H1 (cell line): Measurements from ENCODE around the gene SLC5A9. TPM values are rescaled to one million over a fixed set of nuclear protein-coding genes. Genes with fewer than 3 reads are reported as not detected.

Experiments
- HDAC2 ChIP-seq, 2 experiments: fragments of 300-600 bp in 1 of 2; sonication (generic) in 1 of 2; IDR thresholded peaks; 2 replicates each; pipeline ENCODE4 v1.6.1; 2011 to 2012; ENCODE audit warnings: low read depth in 2 of 2, low read length in 2 of 2, mild to moderate bottlenecking in 2 of 2, moderate library complexity in 2 of 2, borderline replicate concordance in 1 of 2, inconsistent platforms in 1 of 2
- MAFK ChIP-seq: IDR thresholded peaks from 2 replicates; pipeline ENCODE4 v1.6.1; 2012; ENCODE audit warnings: low read depth, mild to moderate bottlenecking, improper control_type of control experiment, low read length
- PHF8 ChIP-seq: fragments of 200-600 bp; sonication (generic); conservative IDR thresholded peaks from 2 replicates; pipeline ENCODE4 v1.7.1; 2012; ENCODE audit warnings: low read depth, mild to moderate bottlenecking, inconsistent platforms, low read length, moderate library complexity
- polyA plus RNA-seq, 7 experiments: library from polyadenylated mRNA; depleted of rRNA in 3 of 7; stranded (reverse) in 5 of 7; unstranded in 2 of 7; fragments of >200 nt in 5 of 7; fragments of 200-250 nt in 2 of 7; gene quantifications; 1 replicate in 5 of 7; 2 replicates in 1 of 7; 4 replicates in 1 of 7; pipeline versions ENCODE4 v1.2.1 to v1.2.3, GENCODE V29; 2011 to 2013; ENCODE audit warnings: missing spikeins in 2 of 7, mixed read lengths in 2 of 7
- total RNA-seq: library from RNA; stranded (reverse); fragmentation: NEBNext Ultra II Directional; extraction: Animal tissue kit (Norgen Biotek cat#: 25700); gene quantifications from 2 replicates; pipeline ENCODE4 v1.2.1, GENCODE V29; 2021

The SLC5A9 gene
- total and polyA plus RNA-seq, 2 of the 8 experiments (the other 6 are each of a cell fraction or from before 2014, with no cell fraction given) = 0.03 TPM; not detected in 1

GRCh38 chr1:48219803-48220202 is 2.7 kb upstream of the SLC5A9 start (continued):
- TF ChIP-seq HDAC2 (IDR thresholded peaks at IDR 0.05; ENCODE audit: borderline replicate concordance in 1 of 2, low read depth in 2 of 2, low read length in 2 of 2) = no peak
- no peak for TF ChIP-seq PHF8
- no peak for TF ChIP-seq MAFK
